Bronchial smooth muscle cell (primary cell): ENCODE results near the gene FSD1. TPM values are rescaled to one million over a fixed set of nuclear protein-coding genes. Genes with fewer than 3 reads are reported as not detected.

ENCODE experiments used
- total RNA-seq: library from RNA; depleted of rRNA; stranded (reverse); fragments of >200 nt; gene quantifications from 2 replicates; pipeline ENCODE4 v1.2.1, GENCODE V29; 2014

FSD1 gene
- total RNA-seq: 11.3 and 14.9 TPM in 2 replicates

DNA sequence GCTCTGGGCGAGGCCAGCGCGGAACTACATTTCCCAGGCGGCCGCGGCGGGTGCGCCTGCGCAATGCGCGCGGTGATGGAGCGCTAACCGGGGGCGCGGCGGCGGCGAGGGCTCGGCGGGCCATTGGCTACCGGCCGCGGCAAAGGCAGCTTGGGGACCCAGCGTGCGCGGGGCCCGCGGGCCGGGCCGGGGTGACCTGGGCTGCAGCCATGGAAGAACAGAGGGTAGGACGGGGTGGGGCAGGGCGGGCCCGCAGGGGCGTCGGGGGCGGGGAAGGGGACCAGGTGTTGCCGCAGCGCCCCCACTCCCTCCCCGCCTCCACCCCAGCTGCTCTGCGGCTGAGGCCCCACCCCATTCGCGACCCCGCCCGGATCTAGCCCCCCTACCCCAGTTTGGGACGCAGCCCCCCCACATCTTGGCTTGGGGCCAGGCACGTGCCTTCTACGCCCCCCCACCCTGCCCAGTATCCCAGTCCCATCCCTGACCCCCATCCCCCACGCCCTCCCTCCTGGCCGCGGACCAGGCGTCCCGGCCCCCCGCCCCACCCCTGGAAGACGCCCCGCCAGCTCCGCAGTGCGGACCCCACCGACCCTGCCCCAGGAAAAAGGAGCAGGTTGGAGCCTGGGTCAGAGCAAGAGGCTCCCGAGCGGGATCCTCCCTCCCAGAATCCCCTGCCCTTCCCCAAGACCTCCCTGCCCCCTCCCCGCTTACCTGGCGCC, at the start of gene FSD1:
TSS of gene FSD1 (plus strand) at position 61 of the 719 bp plus-strand sequence. CDS start at position 210, 149 bp downstream.

DNA sequence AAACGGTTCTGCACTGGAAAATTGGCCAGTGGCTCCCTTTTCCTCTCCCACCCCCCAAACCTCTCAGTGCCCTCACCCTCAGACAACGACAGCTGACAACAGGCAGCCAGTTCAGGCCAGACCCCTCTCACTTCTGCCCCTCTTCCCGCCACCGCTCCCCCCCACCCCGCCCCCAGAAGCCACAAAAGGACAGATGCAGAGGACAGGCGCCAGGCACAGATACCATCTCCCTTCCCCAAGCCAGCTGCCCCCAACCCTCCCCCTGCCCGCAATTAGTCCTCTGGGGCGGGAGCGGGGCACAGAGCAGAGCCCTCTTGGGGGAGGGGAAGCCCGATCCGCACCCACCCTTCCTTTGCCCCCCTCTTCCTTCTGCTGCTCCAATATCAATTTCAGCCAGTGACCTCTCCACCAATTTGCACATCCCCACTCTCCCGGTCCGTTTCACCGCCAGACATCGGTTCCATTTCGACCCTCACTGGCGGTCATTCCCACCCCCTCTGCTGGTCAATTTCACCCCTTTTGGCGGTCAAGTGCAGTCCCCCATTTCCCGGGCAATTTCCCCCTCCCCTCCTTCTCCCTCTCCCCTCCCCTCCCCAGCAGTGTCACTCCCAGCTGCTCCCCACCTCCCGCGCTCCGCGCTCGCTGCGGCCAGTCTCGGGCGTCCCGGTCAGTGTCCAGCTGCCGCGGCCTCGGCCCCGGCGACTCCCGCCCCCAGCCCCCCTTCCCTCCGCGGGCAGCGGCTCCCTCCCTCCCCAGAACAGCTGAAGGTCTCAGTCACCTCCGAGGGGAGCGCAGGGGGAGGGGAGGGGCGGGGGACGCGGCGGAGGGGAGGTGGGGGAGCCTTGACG, 25.8 kb upstream of the FSD1 start, which contains the start of gene SHD:
TSS of gene SHD (plus strand) at position 848 of the 848 bp plus-strand sequence. CDS start 798 bp downstream, outside the sequence.

DNA sequence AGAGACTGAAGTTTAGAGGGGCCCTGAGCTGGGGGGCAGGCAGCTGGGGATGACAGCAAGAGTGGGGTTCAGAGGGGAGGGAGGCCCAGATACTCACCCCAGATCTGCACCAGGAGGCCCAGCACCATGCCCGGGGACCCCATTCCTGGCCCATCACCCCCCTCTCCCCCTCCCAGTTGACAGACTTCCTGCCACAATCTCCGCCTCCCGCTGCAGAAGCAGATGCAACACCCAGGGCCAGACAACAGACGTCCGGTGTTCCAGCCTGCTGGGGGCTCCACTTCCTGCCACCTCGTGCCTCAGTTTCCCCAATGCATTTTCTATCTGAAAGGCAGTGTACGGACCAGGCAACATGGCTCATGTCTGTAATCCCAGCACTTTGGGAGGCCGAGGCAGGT, 2.2 kb upstream of the FSD1 start, which contains the start of gene TMIGD2:
TSS of gene TMIGD2 (minus strand) at position 147 of the 398 bp plus-strand sequence. CDS start at position 143, 4 bp downstream.

DNA sequence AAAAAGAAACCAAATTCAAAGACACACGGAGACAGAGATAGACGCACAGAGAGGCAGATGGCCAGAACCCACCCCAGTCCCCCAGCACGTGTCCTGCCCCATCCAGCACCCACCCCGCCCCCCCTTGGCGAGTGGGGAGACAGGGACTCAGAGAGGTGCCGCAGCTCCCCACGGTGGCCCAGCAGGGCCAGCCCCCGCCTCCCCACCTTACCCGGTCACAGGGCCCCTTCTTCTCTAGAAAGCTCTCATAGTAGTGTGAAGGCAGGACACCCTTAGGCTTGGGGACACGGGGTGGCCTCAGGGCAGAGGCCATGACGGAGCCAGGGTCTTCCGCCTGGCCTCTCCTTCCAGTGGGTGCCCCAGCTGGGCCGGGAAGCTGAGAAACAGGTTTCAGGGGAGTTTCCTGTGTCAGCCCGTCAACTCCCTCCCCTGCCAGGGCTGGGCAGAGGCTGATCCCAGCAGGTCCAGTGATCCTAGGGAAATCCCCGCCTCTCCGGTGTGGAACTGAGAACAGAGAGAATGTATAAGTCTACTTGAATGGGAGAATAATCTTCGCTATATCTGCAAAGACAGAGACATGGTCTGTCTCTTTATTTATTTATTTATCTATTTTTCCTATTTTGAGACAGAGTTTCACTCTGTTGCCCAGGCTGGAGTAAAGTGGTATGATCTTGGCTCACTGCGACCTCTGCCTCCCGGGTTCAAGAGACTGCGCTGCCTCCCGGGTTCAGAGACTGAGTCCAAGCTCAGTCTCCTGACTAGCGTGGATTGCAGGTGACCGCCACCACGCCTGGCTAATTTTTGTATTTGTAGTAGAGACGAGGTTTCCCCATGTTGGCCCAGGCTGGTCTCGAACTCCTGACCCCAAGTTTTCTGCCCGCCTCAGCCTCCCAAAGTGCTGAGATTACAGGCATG, 34.3 kb downstream of the FSD1 start, which contains the start of gene STAP2:
TSS of gene STAP2 (minus strand) at position 387 of the 915 bp plus-strand sequence. CDS start at position 313, 74 bp downstream.

DNA sequence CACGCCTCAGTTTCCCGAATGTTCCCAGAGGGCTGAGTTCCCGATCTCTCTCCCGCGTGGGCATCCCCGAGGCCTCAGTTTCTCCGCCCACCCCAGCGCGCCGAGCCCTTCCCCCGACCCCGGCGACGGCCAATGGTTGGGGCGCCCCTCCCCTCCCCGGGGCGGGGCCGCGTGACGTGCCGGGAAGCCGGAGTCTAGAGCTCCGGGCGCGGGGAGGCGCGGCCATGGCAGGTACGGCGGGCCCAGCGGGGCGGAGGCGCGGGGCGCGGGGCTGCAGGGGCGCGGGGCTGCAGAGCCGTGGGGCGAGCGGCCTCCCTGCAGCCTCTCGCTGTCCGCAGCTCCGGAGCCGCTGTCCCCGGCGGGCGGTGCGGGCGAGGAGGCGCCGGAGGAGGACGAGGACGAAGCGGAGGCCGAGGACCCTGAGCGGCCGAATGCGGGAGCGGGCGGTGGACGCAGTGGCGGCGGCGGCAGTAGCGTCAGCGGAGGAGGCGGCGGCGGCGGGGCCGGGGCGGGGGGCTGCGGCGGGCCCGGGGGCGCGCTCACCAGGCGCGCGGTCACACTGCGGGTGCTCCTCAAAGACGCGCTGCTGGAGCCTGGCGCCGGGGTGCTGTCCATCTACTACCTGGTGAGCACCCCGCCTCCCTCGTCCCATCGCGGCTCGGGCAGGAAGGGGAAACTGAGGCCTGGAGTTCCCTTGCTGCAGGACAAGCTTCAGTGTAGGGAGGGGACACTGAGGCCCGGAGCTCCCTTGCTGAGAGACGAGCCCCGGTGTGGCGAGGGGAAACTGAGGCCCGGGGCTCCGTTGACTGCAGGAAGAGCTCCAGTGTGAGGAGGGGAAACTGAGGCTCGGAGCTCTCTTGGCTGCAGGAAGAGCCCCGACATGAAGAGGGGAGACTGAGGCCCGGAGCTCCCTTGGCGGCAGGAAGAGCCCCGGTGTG, 39.2 kb downstream of the FSD1 start, which contains the start of gene MPND:
TSS of gene MPND (plus strand) at position 193 of the 938 bp plus-strand sequence. CDS start at position 225, 32 bp downstream.

Other genes with a start within 250 kb of the FSD1 start
- 13.1 and 17.9 TPM in 2 replicates for gene ZBTB7A, start 237.7 kb upstream of the FSD1 start, total RNA-seq
- 192 and 263 TPM in 2 replicates for gene MAP2K2, start 180.5 kb upstream of the FSD1 start, total RNA-seq
- gene CREB3L3, start 151.0 kb upstream of the FSD1 start, total RNA-seq: under 0.01 TPM in 1 of 2 replicates, not detected in the other
- gene SIRT6, start 122.0 kb upstream of the FSD1 start, total RNA-seq: 11.6 and 12.1 TPM in 2 replicates
- 2.4 and 4.4 TPM in 2 replicates for gene ANKRD24, start 121.9 kb upstream of the FSD1 start, total RNA-seq
- gene EBI3, start 75.1 kb upstream of the FSD1 start, total RNA-seq: 0.16 TPM in 1 of 2 replicates, not detected in the other
- gene YJU2, start 57.5 kb upstream of the FSD1 start, total RNA-seq: 12.9 and 16.4 TPM in 2 replicates
- gene SHD, start 25.3 kb upstream of the FSD1 start, total RNA-seq: not detected in 2 replicates
- gene TMIGD2, start 2.2 kb upstream of the FSD1 start, total RNA-seq: not detected in 2 replicates
- 6.6 and 6.7 TPM in 2 replicates for gene STAP2, start 34.2 kb downstream of the FSD1 start, total RNA-seq
- 8.2 and 8.8 TPM in 2 replicates for gene MPND, start 39.0 kb downstream of the FSD1 start, total RNA-seq
- 25.2 and 31.7 TPM in 2 replicates for gene SH3GL1, start 95.9 kb downstream of the FSD1 start, total RNA-seq
- 3.7 and 6.0 TPM in 2 replicates for gene CHAF1A, start 98.0 kb downstream of the FSD1 start, total RNA-seq
- 138 and 176 TPM in 2 replicates for gene UBXN6, start 153.2 kb downstream of the FSD1 start, total RNA-seq
- 59.6 and 82.7 TPM in 2 replicates for gene HDGFL2, start 167.7 kb downstream of the FSD1 start, total RNA-seq
- 0.43 and 2.5 TPM in 2 replicates for gene PLIN4, start 213.9 kb downstream of the FSD1 start, total RNA-seq
- not detected in 2 replicates for gene PLIN5, start 230.6 kb downstream of the FSD1 start, total RNA-seq
- not detected in 2 replicates for gene LRG1, start 235.4 kb downstream of the FSD1 start, total RNA-seq